Pulmonary artery endothelial cell (primary cell): ENCODE data around the gene AHRR. TPM values are rescaled to one million over a fixed set of nuclear protein-coding genes. Genes with fewer than 3 reads are reported as not detected.
"Not testable (repeated sequence)": the region's sequence is repeated elsewhere in the genome, so short reads cannot be mapped to it uniquely, and the experiment has no call there.

Source experiments
- DNase-seq: peaks from one replicate; pipeline ENCODE4 v3.0.0-alpha.2; 2011; ENCODE audit warnings: low read depth, low spot score
- total RNA-seq: library from RNA; depleted of rRNA; stranded (reverse); fragments of >200 nt; gene quantifications from 2 replicates; pipeline ENCODE4 v1.2.3, GENCODE V29; 2014

AHRR gene
- total RNA-seq = 5.4 and 6.8 TPM in 2 replicates

DNA sequence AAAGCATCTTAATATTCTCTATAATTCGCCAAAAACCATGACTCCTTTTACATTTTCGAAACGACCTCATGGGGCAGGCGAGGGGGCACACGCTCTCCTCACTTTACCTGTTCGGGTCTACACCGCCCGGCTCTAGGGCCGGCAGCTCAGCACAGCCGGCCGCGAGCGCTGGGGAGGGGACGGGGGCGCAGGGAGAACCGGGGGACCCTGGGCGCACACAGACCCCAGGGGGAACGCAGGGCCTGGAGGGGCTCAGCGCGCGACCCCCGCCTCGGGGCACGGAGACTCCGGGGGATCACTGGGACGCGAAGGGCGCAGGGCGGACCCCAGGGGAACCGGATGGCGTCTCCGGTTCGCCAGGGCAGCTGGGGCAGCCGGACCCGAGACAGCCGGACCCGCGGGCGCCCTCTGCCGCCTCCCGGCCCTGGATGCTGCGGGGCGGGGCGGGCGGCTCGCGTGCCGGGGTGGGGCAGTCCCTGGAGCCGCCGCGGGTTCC lies at the start of gene AHRR:
Gene AHRR (plus strand): TSS at position 485 of the 496 bp plus-strand sequence. CDS start 22,189 bp downstream, outside the sequence.
- DNase-seq = no peak

GRCh38 chr5:271828-272167 lies 49.7 kb upstream of the AHRR start:
- DNase-seq = not testable (repeated sequence)

DNA sequence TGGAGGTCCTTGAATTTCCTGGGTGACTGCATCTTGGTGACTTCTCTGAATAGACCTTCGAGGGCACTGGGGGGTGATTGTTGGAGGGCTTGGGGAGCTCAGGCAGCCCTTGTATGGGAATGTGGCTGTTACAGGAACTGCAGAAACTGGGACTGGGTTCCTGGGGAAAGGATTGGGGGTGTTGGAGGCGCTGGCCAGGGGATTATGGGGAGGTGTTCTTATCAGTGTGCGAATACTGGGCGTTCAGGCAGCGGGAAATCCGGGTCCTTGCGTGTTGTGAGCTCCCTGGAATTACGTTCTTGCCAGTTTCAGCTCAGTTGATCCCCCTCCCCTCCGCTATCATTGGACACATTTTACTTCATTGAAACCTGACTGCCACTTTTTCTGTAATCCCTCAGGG lies 48.4 kb upstream of the AHRR start:
- DNase-seq = not testable (repeated sequence)

DNA sequence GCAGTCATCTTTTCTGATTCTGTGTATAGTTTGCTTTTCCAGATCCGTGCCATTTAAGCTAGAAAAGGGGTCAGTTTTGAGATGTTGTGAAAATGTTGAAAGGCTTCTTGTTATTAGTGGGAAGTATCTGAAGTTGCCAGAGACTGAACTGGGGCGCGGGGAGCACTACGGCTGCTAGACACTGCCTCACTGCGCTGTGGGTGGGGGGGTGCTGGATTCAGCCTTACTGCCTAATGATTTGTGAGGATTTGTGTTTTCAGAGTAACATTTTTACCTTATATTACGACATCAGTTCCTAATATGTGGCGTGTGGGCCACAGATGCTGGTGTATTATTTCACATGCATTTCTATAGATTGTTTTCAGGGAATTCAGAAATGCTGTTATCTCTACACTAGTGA lies 48.0 kb upstream of the AHRR start:
- DNase-seq = not testable (repeated sequence)

GRCh38 chr5:274346-274745 lies 47.2 kb upstream of the AHRR start:
- DNase-seq = not testable (repeated sequence)

DNA sequence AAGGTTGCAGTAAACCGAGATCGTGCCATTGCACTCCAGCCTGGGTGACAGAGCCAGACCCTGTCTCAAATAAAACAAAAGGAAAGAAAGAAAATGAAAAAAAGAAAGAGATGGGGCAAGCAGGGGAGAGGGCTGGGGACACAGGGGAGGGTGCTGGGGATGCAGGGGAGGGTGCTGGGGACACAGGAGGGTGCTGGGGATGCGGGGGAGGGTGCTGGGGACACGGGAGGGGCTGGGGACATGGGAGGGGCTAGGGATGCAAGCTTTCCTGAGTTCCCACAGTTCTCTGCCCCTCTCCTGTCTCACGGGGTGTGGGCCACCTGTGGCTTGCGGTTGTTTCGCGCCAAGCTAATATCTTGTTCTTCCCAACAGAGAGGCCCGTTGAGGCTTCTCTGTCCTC lies 42.9 kb upstream of the AHRR start:
- DNase-seq = no peak

- not testable (repeated sequence) for DNase-seq
Measured at GRCh38 chr5:279051-279665, 42.4 kb upstream of the AHRR start.

DNA sequence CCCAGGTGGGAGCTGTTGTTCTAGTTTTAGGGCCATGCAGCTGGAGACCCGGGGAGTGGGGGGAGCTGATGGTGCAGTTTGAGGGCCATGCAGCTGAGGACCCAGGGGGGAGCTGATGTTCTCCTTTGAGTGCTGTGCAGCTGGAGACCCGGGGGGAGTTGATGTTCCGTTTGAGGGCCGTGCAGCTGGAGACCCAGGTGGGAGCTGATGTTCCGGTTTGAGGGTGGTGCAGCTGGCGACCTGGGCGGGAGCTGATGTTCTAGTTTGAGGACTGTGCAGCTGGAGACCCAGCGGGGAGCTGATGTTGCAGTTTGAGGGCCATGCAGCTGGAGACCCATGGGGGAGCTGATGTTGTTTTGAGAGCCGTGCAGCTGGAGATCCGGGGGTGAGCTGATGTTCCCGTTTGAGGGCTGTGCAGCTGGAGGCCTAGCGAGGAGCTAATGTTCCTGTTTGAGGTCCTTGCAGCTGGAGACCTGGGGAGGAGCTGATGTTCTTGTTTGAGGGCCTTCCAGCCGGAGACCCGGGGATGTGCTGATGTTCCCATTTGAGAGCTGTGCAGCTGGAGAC lies 35.4 kb upstream of the AHRR start:
- DNase-seq = no peak

DNA sequence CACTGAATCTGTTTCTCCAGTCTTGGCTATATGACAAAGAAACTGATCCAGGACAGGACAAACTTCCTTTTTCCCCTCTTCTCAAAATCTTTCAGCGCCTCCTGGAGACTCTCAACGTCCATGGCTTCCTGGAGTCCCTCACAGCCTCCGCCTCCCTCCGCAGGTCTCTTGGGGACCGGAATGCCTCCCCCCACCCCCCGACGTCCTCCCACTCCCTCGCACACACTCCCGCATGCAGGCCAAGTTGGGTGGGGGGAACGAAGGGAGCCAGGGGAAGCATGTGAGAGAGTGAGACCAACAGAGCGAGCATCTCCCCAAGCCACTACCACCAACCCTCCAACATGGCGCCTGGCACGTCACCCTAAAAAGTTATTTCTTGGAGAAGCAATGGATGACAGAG lies 31.3 kb upstream of the AHRR start:
- DNase-seq = not testable (repeated sequence)

DNA sequence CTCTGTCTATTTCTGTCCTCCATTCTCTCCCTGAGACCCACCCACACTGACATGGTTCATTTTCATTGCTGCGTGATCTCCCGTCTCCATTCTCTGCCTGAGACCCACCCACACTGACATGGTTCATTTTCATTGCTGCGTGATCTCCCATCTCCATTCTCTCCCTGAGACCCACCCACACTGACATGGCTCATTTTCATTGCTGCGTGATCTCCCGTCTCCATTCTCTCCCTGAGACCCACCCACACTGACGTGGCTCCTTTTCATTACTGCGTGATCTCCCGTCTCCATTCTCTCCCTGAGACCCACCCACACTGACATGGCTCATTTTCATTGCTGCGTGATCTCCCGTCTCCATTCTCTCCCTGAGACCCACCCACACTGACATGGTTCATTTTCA lies 30.2 kb upstream of the AHRR start:
- not testable (repeated sequence) for DNase-seq

GRCh38 chr5:294788-295187 lies 26.7 kb upstream of the AHRR start:
- DNase-seq = not testable (repeated sequence)

DNA sequence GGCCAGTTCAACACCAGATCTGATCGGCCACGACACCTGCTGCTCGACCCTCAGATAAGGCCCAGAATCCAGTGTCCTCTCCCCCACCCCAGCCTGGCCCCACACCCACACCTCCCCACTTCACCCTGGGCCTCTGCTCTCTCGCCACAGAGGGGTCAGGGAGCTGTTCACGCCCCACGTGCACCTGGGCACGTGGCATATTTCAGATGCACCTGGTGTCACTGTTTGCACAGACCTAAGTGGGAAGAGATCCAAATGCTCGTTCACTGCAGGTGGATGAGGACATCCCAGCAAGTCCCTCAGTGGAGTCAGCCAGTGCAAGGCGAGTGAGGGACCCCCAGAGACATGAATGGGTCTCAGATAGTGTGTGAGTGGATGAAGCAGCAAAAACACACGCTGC lies 25.3 kb upstream of the AHRR start:
- DNase-seq = not testable (repeated sequence)

DNA sequence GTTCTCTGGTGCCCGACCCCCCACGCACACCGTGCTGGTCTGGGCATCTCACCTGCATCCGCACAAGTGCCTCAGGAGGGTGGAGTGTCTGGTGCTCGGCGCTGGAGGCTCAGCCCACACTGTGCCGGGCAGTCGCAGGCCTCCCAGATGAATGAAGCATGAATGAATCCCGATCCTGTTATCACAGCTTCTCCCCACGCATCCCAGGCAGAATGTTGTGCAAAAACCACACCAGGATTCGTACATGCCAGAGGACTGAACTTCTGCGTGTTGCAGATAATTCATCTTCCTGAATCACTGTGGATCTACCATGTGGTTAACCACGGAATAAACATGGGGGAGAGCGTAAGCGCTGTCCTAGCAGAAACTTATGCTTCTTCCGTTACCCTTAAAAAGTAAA lies 24.6 kb upstream of the AHRR start:
- DNase-seq = not testable (repeated sequence)

DNA sequence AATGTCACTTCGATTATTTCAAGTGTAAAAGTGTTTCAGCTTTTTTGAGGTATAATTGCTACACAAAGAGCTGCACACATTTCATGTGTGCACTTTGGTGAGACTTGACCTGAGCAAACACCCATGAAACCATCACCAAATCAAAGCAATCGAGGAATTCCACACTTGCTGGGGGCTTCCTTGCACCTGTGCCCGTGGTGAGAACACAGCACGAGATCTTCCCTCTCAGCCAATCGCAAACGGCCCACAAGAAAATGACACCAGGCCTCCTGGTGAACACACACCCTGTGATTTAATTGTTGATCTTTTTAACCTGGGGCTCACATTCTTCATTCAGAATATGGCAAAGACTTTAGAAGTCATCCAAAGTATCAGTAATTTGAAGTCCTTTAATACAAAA lies 24.1 kb upstream of the AHRR start:
- DNase-seq = not testable (repeated sequence)

DNA sequence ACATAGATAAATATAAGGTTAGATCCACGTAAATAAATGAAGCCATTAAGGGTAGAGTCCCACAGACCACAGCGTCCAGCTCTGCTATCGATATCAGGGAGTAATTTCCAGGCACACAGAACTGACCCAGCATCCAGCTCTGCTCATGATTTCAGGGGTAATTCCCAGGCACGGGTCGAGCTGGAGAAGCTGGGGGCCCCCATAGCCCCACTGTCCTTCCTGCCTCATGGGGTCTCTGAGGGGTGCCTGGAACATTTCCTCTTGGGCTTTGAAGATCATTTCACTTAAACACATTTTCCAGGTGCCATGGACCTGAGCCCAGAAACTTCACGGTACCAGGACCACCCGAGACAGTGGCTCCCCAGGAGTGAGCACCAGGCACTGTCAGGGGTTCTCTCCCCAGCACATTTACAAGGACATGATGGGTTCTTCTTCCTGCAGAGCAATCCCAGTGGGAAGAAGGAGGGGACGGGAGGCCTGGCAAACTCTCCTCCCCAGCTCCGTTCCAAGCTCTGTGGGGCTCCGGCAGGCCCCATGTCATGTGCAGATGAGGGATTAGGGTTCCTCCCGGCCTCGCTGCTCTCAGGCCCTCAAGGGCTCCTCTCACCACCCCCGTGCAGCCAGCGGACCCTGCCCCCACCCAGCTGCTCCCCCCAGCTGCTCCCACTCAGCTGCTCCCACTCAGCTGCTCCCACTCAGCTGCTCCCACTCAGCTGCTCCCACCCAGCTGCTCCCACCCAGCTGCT lies 23.4 kb upstream of the AHRR start:
- DNase-seq = not testable (repeated sequence)

GRCh38 chr5:298737-299125 lies 22.8 kb upstream of the AHRR start:
- no peak for DNase-seq

GRCh38 chr5:299921-300320 lies 21.6 kb upstream of the AHRR start:
- not testable (repeated sequence) for DNase-seq

DNA sequence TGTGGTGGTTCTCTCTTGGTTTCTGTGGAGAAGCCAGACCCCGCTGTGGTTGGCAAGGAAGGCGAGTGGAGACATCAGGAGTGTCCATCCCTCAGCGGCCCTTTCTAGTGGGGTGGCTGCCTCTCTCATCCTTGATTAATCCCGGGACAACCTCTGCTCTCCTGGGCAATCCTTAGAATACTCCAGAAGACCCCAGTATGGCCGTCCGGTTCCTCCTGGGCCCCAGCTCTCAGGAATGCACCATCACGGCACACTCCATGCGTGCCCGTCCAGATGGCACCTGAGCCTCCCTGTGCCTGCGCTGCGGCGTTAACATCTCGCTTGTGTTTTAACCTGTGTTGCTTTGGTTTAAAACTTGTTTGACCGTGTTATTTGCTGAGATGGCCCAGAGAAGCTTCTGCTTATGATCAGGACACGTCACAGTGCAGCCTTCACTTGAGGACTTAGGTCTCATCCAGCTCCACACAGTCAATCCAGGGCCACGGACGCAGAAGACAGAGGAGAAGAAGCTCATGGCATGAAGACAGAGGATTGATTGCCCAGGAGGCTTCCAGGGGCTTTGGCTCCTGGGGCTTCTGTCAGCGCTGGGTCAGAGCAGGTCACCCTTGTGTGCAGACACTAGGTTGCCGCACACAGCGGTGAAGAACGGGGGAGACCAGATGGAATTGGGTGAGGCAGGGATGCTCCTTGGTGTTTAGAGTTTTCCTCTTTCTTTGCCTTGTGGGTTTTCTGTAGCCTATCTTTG lies 20.7 kb upstream of the AHRR start:
- DNase-seq = not testable (repeated sequence)

DNA sequence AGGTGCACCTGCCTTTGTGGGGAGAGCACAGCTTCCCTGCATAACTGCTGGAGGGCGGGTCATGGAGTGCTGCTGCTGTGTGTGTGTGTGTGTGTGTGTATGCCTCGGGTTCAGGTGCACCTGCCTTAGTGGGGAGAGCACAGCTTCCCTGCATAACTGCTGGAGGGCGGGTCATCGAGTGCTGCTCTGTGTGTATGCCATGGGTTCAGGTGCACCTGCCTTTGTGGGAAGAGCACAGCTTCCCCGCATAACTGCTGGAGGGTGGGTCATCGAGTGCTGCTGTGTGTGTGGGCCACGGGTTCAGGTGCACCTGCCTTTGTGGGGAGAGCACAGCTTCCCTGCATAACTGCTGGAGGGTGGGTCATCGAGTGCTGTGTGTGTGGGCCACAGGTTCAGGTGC lies 19.1 kb upstream of the AHRR start:
- DNase-seq = not testable (repeated sequence)

DNA sequence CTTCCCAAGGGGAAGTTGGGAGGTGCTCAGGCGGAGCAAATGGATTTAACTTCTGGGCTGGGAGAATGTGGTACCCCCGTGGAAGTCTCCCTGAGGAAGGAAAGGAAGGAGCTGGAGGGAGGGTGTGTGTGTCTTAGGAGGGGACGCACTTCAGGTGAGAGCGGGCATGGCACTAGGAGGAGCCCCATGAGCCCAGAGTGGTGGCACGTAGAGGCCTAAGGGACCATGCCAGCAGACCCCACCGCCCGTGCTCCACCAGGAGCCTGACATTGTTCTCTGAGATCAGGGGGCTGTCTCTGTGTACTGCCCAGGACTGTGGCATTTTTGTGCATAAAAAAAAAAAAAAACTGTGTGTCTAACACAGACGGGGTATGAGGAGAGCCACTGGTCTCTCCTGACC lies 18.5 kb upstream of the AHRR start:
- DNase-seq = no peak

- DNase-seq = not testable (repeated sequence)
Measured at GRCh38 chr5:303741-304140, 17.8 kb upstream of the AHRR start.

DNA sequence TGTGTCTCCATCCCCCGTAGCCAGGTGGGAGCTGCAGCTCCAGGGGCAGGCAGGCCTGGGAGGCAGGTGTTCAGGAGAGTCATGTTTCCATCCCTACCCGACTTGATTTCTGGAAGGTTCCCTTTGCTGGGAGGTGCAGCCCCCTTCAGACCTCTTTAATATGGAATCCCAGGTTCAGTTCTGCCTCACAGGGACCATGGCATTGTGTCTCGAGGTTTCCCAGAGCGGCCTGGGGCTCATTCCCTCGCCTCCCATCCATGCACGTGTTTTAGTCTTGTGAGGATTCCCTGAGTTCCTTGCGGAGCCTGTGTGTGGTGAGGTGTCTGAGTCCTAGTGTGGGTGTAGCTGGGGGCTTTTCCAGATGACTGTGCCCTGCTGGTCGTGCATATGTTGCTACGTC lies 16.5 kb upstream of the AHRR start:
- no peak for DNase-seq
